ENCODE measurements around the gene BTF3. TPM values are rescaled to one million over a fixed set of nuclear protein-coding genes. Genes with fewer than 3 reads are reported as not detected.

Gene BTF3
- total RNA-seq, 2 donors from 2014 or later = 527 to 610 TPM

- DNase-seq = no peak
- Histone ChIP-seq H3K9me3 (no peaks in the 10 kb centered on the region), H3K4me3 (no peak overlapping the region), H3K27me3 (no peaks in the 10 kb centered on the region), H3K27ac (no peak overlapping the region), H3K36me3 (no peaks in the 10 kb centered on the region), H3K9ac (ENCODE audit: low read depth in 2 of 2, low read length in 2 of 2) (no peak overlapping the region), H3K4me1 (no peaks in the 10 kb centered on the region)
- TF ChIP-seq CTCF (IDR thresholded peaks at IDR 0.05) = no peak
- intact Hi-C loops (cut with DNase I) = no loop called here
Measured at GRCh38 chr5:73523861-73524260, 25.6 kb downstream of the BTF3 start.

- Histone ChIP-seq H3K36me3 (no peaks in the 10 kb centered on the region), H3K27me3 (no peaks in the 10 kb centered on the region), H3K4me3 (no peak overlapping the region), H3K27ac (no peak overlapping the region), H3K9me3 (no peaks in the 10 kb centered on the region), H3K4me1 (no peaks in the 10 kb centered on the region), H3K9ac (ENCODE audit: low read depth in 2 of 2, low read length in 2 of 2) (no peak overlapping the region)
- intact Hi-C loops (cut with DNase I) = no loop called here
- DNase-seq = no peak
- no peak for TF ChIP-seq CTCF (IDR thresholded peaks at IDR 0.05)
Measured at GRCh38 chr5:73525606-73526203, 27.5 kb downstream of the BTF3 start.

DNA sequence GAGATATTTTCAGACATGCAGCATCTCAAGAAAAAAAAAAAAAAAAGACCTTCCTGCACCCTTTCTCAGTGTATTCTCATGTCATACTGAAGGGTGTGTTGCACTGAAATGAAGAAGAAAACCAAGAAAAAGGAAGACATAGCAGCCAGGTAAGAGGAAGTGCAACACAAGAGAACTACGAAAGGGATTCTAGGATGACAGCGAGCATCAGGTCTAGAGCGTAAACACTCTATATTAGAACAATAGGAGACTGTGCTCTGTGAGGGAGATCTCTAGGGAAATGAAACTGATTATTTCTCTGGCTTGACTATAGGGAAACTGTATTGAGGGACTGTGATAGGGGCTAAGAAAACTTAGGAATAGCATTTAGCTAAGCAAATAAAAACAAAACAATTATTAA is 30.0 kb downstream of the BTF3 start:
- H3K4me1 ChIP-seq = no peaks in the 10 kb centered on the region
- H3K27ac ChIP-seq = no peak overlapping the region
- H3K4me3 ChIP-seq = no peak overlapping the region
- no peaks in the 10 kb centered on the region for H3K27me3 ChIP-seq
- no peaks in the 10 kb centered on the region for H3K36me3 ChIP-seq
- no peak overlapping the region for H3K9ac ChIP-seq (ENCODE audit: low read depth in 2 of 2, low read length in 2 of 2)
- no peak for TF ChIP-seq CTCF (IDR thresholded peaks at IDR 0.05)
- no peak for DNase-seq
- no peaks in the 10 kb centered on the region for H3K9me3 ChIP-seq
- intact Hi-C loops (cut with DNase I) = no loop called here

- H3K36me3 ChIP-seq = no peaks in the 10 kb centered on the region
- no peak overlapping the region for H3K27ac ChIP-seq
- no peaks in the 10 kb centered on the region for H3K27me3 ChIP-seq
- no peaks in the 10 kb centered on the region for H3K9me3 ChIP-seq
- no peaks in the 10 kb centered on the region for H3K4me1 ChIP-seq
- no peak for TF ChIP-seq CTCF (IDR thresholded peaks at IDR 0.05)
- DNase-seq = no peak
- no peak overlapping the region for H3K4me3 ChIP-seq
- no peak overlapping the region for H3K9ac ChIP-seq (ENCODE audit: low read depth in 2 of 2, low read length in 2 of 2)
- intact Hi-C loops (cut with DNase I) = no loop called here
Measured at GRCh38 chr5:73529081-73529480, 30.8 kb downstream of the BTF3 start.

DNA sequence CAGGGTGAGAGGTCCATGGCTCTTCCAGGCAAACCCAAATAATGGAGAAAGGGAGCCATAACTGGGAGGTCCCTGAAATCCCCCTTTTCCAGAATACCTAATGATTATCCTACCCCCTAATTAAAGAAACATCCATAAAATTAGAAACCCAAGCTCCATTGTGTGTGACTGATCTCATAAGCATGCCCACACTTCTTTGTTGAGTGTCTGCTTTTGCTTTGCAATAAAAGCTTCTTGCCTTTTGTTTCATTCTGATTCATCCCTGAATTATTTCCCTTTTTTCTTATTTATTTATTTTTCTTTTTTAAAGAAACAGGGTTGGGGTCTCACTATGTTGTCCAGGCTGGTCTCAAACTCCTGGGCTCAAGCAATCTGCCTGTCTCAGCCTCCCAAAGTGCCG is 33.1 kb downstream of the BTF3 start:
- no peak overlapping the region for H3K27ac ChIP-seq
- no peaks in the 10 kb centered on the region for H3K9me3 ChIP-seq

More for the DNA sequence above, 33.1 kb downstream of the BTF3 start:
- H3K27me3 ChIP-seq = no peaks in the 10 kb centered on the region
- no peak for TF ChIP-seq CTCF (IDR thresholded peaks at IDR 0.05)
- H3K4me1 ChIP-seq = no peaks in the 10 kb centered on the region
- intact Hi-C loops (cut with DNase I) = no loop called here
- no peak overlapping the region for H3K9ac ChIP-seq (ENCODE audit: low read depth in 2 of 2, low read length in 2 of 2)
- no peak overlapping the region for H3K4me3 ChIP-seq
- no peak for DNase-seq
- H3K36me3 ChIP-seq = no peaks in the 10 kb centered on the region
